Measurements from ENCODE around the gene OGFOD3. TPM values are rescaled to one million over a fixed set of nuclear protein-coding genes. Genes with fewer than 3 reads are reported as not detected.

The OGFOD3 gene
- total and polyA plus RNA-seq, 2 donors (not counting 1 experiment from before 2014, with no cell fraction given), result 22.6 to 30.5 TPM

GRCh38 chr17:82433560-82434215 is 15.3 kb upstream of the OGFOD3 start:
- Histone ChIP-seq H2AFZ (ENCODE audit: insufficient read depth, low read depth, low read length, poor library complexity, severe bottlenecking) (no peak overlapping the region), H3K27me3 (replicated peaks in 1 of 4; ENCODE audit: control extremely low read depth in 1 of 4, control insufficient read depth in 3 of 4, insufficient read depth in 4 of 4, low read length in 3 of 4) (no peaks in the 10 kb centered on the region), H3K27ac (ENCODE audit: low read length in 2 of 2) (peak overlapping the region in 1 of 2 donors; percentile 61), H3K4me2 (replicated peaks; ENCODE audit: low read depth, low read length, poor library complexity, severe bottlenecking) (peak overlapping the region; percentile 67), H4K20me1 (ENCODE audit: control insufficient read depth, insufficient read depth, low read length, poor library complexity, severe bottlenecking) (peaks cover 26% of the 10 kb centered on the region), H3K9me3 (ENCODE audit: control extremely low read depth in 1 of 3, control insufficient read depth in 2 of 3, insufficient read depth in 1 of 3, low read length in 2 of 3) (peaks cover 0 to 6% (median 0%) of the 10 kb centered on the region in 3 donors), H3K9ac (ENCODE audit: low read length) (no peak overlapping the region), H3K36me3 (replicated peaks in 1 of 2; ENCODE audit: control extremely low read depth in 1 of 2, control insufficient read depth in 1 of 2, extremely low read depth in 1 of 2, insufficient read depth in 2 of 2, low read length in 1 of 2) (peaks cover 0 to 34% of the 10 kb centered on the region in 2 experiments), H3K4me3 (ENCODE audit: control extremely low read depth in 1 of 5, extremely low read depth in 1 of 5, insufficient read depth in 1 of 5, low read depth in 2 of 5, low read length in 4 of 5) (no peak overlapping the region), H3K79me2 (ENCODE audit: control insufficient read depth, insufficient read depth, low read length) (peaks cover 32% of the 10 kb centered on the region), H3K4me1 (ENCODE audit: control insufficient read depth in 2 of 2, insufficient read depth in 2 of 2, low read length in 2 of 2) (peaks cover 22 to 60% of the 10 kb centered on the region in 2 donors)
- ChIA-PET CTCF (interaction anchor here (1.5 kb wide), 1 partner anchor 14 kb away, joined by 5 read pairs; no protein-coding TSS in a partner anchor), POLR2A (interaction anchor here (1.6 to 2.8 kb wide), 3 partner anchors 11 to 16 kb away, joined by 3 to 13 read pairs (median 5); no protein-coding TSS in a partner anchor)
- DNase-seq (peak; percentile 22), ATAC-seq (ENCODE audit: low read depth) (no peak)
- WGBS (ENCODE audit: insufficient coverage), result 91% methylated on average over 29 of the region's 32 CpGs
- no peak overlapping the region for H3K4me3 Mint-ChIP-seq
- H3K27me3 Mint-ChIP-seq, result no peaks in the 10 kb centered on the region
- peaks cover 33% of the 10 kb centered on the region for H3K4me1 Mint-ChIP-seq
- peak overlapping the region; percentile 80 for H3K27ac Mint-ChIP-seq
- TF ChIP-seq EZH2 (IDR thresholded peaks at IDR 0.05; ENCODE audit: borderline replicate concordance, insufficient read depth, low read depth, low read length, poor library complexity, severe bottlenecking), result no peak
- TF ChIP-seq, protein P1, sequence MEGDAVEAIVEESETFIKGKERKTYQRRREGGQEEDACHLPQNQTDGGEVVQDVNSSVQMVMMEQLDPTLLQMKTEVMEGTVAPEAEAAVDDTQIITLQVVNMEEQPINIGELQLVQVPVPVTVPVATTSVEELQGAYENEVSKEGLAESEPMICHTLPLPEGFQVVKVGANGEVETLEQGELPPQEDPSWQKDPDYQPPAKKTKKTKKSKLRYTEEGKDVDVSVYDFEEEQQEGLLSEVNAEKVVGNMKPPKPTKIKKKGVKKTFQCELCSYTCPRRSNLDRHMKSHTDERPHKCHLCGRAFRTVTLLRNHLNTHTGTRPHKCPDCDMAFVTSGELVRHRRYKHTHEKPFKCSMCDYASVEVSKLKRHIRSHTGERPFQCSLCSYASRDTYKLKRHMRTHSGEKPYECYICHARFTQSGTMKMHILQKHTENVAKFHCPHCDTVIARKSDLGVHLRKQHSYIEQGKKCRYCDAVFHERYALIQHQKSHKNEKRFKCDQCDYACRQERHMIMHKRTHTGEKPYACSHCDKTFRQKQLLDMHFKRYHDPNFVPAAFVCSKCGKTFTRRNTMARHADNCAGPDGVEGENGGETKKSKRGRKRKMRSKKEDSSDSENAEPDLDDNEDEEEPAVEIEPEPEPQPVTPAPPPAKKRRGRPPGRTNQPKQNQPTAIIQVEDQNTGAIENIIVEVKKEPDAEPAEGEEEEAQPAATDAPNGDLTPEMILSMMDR (IDR thresholded peaks at IDR 0.05), result no peak
- no peaks in the 10 kb centered on the region for H3K9me3 Mint-ChIP-seq (ENCODE audit: insufficient read depth)
- intact Hi-C loops (cut with micrococcal nuclease), result loop anchor here (2.0 kb wide), 1 partner anchor 15 kb away; no protein-coding TSS in a partner anchor

- peaks cover 13% of the 10 kb centered on the region for H4K20me1 ChIP-seq (ENCODE audit: control insufficient read depth, insufficient read depth, low read length, poor library complexity, severe bottlenecking)
- no peak for TF ChIP-seq EZH2 (IDR thresholded peaks at IDR 0.05; ENCODE audit: borderline replicate concordance, insufficient read depth, low read depth, low read length, poor library complexity, severe bottlenecking)
- TF ChIP-seq, protein P1 (IDR thresholded peaks at IDR 0.05), result no peak
- no peaks in the 10 kb centered on the region for H3K27me3 ChIP-seq (replicated peaks in 1 of 4; ENCODE audit: control extremely low read depth in 1 of 4, control insufficient read depth in 3 of 4, insufficient read depth in 4 of 4, low read length in 3 of 4)
- H3K9me3 ChIP-seq (ENCODE audit: control extremely low read depth in 1 of 3, control insufficient read depth in 2 of 3, insufficient read depth in 1 of 3, low read length in 2 of 3), result peaks cover 0 to 6% (median 0%) of the 10 kb centered on the region in 3 donors
- Mint-ChIP-seq H3K4me1 (peaks cover 34% of the 10 kb centered on the region), H3K27ac (no peak overlapping the region), H3K9me3 (ENCODE audit: insufficient read depth) (no peaks in the 10 kb centered on the region), H3K27me3 (no peaks in the 10 kb centered on the region), H3K4me3 (no peak overlapping the region)
- H3K36me3 ChIP-seq (replicated peaks in 1 of 2; ENCODE audit: control extremely low read depth in 1 of 2, control insufficient read depth in 1 of 2, extremely low read depth in 1 of 2, insufficient read depth in 2 of 2, low read length in 1 of 2), result peaks cover 0 to 19% of the 10 kb centered on the region in 2 experiments
- DNase-seq (no peak), ATAC-seq (ENCODE audit: low read depth) (no peak)
- intact Hi-C loops (cut with micrococcal nuclease), result no loop called here
- CTCF ChIA-PET, result no interaction called here
- POLR2A ChIA-PET, result interaction anchor here (2.8 kb wide), 1 partner anchor 17 kb away, joined by 13 read pairs; no protein-coding TSS in a partner anchor
- no peak overlapping the region for H3K27ac ChIP-seq (ENCODE audit: low read length in 2 of 2)
- no peak overlapping the region for H3K4me3 ChIP-seq (ENCODE audit: control extremely low read depth in 1 of 5, extremely low read depth in 1 of 5, insufficient read depth in 1 of 5, low read depth in 2 of 5, low read length in 4 of 5)
- H3K9ac ChIP-seq (ENCODE audit: low read length), result no peak overlapping the region
- H3K4me2 ChIP-seq (replicated peaks; ENCODE audit: low read depth, low read length, poor library complexity, severe bottlenecking), result no peak overlapping the region
- H2AFZ ChIP-seq (ENCODE audit: insufficient read depth, low read depth, low read length, poor library complexity, severe bottlenecking), result no peak overlapping the region
- WGBS (ENCODE audit: insufficient coverage), result 86% methylated on average over 7 of the region's 8 CpGs
- peaks cover 17% of the 10 kb centered on the region for H3K79me2 ChIP-seq (ENCODE audit: control insufficient read depth, insufficient read depth, low read length)
- H3K4me1 ChIP-seq (ENCODE audit: control insufficient read depth in 2 of 2, insufficient read depth in 2 of 2, low read length in 2 of 2), result peaks cover 22 to 58% of the 10 kb centered on the region in 2 donors
These were observed 13.6 kb upstream of the OGFOD3 start for GRCh38 chr17:82432017-82432416.
